Activated CD4-positive, alpha-beta T cell treated with anti-CD3 and anti-CD28 coated beads for 4 hours (primary cell): ENCODE data around the gene HLTF.
"Not testable (repeated sequence)": the region's sequence is repeated elsewhere in the genome, so short reads cannot be mapped to it uniquely, and the experiment has no call there.

Source experiments
- DNase-seq, 2 donors: peaks; one replicate each; pipeline ENCODE4 v3.0.0-alpha.2; 2020

HLTF gene

GRCh38 chr3:149086232-149086988, at the start of gene HLTF:
Gene HLTF (minus strand): TSS chr3:149086533. CDS start chr3:149086336, 197 bp downstream.
- DNase-seq = peak; percentile 88 to 92

- DNase-seq = no peak
These were observed 48.2 kb upstream of the HLTF start for GRCh38 chr3:149134575-149134974.

GRCh38 chr3:149131589-149131988, 45.3 kb upstream of the HLTF start:
- no peak for DNase-seq

GRCh38 chr3:149129326-149130205, 43.2 kb upstream of the HLTF start, which contains the start of gene HPS3:
Gene HPS3 (plus strand): TSS chr3:149129638. CDS start chr3:149129724, 86 bp downstream.
- DNase-seq = peak; percentile 69 to 74

- DNase-seq = no peak
These were observed 42.5 kb upstream of the HLTF start for GRCh38 chr3:149128821-149129220.

GRCh38 chr3:149122721-149123578, 36.6 kb upstream of the HLTF start:
- DNase-seq = no peak

GRCh38 chr3:149120051-149120972, 34.0 kb upstream of the HLTF start:
- peak in 1 of 2 donors; percentile 29 for DNase-seq

- DNase-seq = no peak
These were observed 33.1 kb upstream of the HLTF start for GRCh38 chr3:149119466-149119865.

- no peak for DNase-seq
These were observed 32.4 kb upstream of the HLTF start for GRCh38 chr3:149118724-149119123.

GRCh38 chr3:149115114-149115513, 28.8 kb upstream of the HLTF start:
- no peak for DNase-seq

GRCh38 chr3:149114458-149114857, 28.1 kb upstream of the HLTF start:
- no peak for DNase-seq

GRCh38 chr3:149104484-149104883, 18.2 kb upstream of the HLTF start:
- no peak for DNase-seq

GRCh38 chr3:149101641-149102040, 15.3 kb upstream of the HLTF start:
- no peak for DNase-seq

GRCh38 chr3:149101154-149101553, 14.8 kb upstream of the HLTF start:
- DNase-seq = no peak

- not testable (repeated sequence) for DNase-seq
These were observed 11.7 kb upstream of the HLTF start for GRCh38 chr3:149097987-149098386.

- DNase-seq = no peak
These were observed 9.2 kb upstream of the HLTF start for GRCh38 chr3:149095487-149095886.

GRCh38 chr3:149091983-149092382, 5.7 kb upstream of the HLTF start:
- no peak for DNase-seq

GRCh38 chr3:149090907-149091306, 4.6 kb upstream of the HLTF start:
- no peak for DNase-seq

GRCh38 chr3:149090461-149090860, 4.1 kb upstream of the HLTF start:
- no peak for DNase-seq

GRCh38 chr3:149089395-149089794, 3.1 kb upstream of the HLTF start:
- DNase-seq = no peak

- DNase-seq = no peak
These were observed 875 bp upstream of the HLTF start for GRCh38 chr3:149087208-149087607.

GRCh38 chr3:149085828-149086231, 503 bp downstream of the HLTF start:
- peak; percentile 2 to 8 for DNase-seq
